ENCODE data around the gene UBR7.
A peak's percentile ranks its signal among the peaks of the same experiment; 100 is the strongest.

Gene UBR7

DNA sequence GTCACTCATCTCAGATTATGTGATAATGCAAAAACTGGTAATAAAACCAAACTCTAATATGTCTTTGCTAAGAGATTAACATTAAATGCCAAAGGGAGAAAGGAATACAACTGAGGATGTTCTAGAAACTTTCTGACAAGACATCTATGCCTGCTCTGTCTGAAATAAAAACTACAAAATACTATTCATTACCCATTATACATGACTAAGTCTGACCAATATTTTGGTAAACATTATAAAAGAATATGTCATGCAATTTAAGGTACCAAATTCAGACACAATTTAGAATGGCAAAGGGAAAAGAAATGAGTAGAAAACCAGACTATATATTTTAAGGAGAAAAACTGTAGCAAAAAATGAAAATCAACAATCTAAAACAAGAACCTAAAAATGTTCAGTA is 39.5 kb downstream of the UBR7 start:
- no peak for DNase-seq (ENCODE audit: low read depth, low spot score)

DNA sequence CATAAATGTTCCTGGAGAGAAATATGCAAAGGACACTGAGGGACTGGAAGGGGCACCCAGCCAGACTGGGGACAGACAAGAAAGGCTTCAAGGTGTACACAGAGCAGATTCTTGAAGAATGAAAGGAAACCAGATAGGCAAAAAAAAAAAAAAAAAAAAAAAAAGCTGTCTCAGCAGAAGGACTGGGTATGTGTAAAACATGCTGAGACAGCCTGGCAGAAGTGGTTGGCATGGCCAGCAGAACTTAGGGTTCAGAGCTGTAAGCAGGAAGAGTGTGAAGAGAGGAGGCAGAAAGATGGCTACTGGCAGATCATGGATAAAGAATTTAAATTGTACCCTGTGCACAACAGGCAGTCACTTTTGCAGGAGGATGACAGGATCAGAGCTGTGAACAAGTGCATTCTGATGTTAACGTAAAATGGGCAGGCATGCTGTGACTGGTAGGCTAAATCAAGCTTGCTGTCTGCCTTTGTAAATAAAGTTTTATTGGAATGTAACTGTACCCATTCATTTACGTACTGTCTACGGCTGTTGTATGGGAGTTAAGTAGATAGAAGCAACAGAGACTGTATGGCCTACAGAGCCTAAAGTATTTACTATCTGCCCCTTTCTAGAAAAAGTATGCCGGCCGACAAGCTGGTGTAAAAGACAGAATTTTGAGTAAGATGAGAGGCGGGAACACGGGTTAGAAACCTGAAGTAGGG is 42.2 kb downstream of the UBR7 start:
- DNase-seq (ENCODE audit: low read depth, low spot score) = no peak

DNA sequence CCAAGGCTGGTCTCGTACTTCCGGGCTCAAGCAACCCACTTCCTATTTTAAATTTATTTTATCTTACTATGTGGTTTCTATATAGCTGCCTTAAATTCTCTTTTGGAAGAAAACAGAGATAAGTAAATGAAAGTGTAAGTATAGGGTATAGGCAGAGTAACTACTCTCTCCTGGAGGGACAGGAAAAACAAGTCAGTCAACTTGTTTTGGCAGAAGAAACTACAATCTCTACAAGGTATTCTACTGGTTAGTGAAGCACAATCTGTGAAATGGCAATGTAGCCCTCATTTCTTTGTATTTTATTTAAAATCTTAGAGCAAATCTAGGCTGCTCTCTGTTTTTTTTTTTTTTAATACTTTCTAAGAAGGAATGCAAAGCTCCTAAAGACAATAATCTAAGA is 55.4 kb downstream of the UBR7 start:
- DNase-seq (ENCODE audit: low read depth, low spot score) = no peak

DNA sequence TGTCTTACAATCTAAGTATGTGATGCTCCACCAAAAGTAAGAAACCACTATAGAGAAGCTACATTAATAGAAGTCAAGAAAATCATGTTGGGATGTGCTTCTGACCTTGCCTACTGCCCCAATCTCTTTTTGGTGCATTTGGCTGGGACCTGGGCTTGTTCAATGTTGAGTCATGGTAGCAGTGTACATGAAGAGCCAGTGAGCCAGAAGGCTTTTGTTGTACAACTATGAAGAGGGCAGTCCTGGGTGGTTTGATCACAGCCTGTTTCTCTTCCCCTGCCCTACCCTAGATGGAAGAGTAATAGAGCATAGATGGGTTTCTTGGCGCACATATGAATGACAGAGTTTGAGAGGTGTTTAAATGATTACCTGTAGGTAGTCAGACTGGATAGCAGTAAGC is 56.4 kb downstream of the UBR7 start:
- DNase-seq (ENCODE audit: low read depth, low spot score) = peak; percentile 51

DNA sequence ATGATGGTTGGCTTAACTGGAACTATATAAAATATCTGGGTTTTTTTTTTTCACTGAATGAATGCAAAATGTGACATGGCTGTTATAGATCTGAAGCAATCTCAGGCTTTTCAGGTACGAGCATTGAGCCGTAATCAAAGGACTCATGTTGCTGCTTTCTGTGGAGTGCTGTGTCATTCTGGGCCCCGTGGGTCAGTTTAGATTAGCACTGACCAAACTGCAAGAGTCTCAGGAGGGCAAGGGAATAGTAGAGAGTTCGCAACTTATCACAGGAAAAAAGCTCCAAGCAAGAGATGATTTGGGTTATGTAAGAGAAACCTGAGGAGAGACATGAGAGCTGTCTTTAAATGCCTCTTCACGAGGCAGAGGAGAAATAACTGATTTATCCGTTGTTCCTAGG is 59.1 kb downstream of the UBR7 start:
- no peak for DNase-seq (ENCODE audit: low read depth, low spot score)

DNA sequence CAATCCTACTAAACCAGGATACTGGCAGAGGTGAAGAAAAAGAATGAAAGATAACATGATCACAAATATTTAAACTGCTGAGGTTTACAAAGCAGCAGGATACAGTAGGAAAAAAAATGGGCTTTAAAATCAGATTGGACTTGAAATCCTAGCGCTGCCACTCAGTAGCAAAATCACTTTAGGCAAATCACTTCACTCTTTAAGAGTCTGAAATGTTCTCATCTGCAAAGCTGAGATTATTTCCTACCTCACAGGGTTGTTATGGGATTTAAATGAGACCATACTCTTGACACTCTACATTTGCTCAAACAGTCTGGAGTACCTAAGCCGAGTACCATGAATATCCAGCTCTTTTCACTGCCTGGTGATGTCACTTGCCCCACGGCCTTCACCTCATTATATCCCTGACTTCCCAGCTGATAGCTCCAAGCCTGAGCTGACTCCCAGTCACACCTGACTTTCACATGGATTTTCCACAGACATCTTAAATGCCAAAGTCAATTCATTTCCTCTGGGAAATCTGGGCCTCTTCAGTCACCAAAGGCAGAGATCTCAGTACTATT is 60.2 kb downstream of the UBR7 start:
- no peak for DNase-seq (ENCODE audit: low read depth, low spot score)

DNA sequence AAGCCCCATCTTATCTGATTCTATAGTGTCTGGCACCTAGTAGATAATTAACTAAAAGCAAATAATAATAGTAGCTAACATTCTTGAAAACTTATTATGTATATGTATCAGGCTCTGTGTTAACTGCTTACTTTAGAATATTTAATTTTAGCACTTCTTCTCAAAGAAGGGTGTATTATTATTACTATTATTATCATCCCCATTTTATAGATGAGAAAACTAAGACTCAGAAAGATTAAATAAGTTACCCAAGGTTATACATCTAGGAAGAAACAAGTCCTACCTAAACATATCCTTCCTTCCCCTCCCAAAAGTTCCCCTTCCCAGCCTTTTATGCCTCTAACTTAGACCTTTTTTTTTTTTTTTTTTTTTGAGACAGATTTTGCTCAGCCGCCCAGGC is 61.4 kb downstream of the UBR7 start:
- DNase-seq (ENCODE audit: low read depth, low spot score) = no peak

DNA sequence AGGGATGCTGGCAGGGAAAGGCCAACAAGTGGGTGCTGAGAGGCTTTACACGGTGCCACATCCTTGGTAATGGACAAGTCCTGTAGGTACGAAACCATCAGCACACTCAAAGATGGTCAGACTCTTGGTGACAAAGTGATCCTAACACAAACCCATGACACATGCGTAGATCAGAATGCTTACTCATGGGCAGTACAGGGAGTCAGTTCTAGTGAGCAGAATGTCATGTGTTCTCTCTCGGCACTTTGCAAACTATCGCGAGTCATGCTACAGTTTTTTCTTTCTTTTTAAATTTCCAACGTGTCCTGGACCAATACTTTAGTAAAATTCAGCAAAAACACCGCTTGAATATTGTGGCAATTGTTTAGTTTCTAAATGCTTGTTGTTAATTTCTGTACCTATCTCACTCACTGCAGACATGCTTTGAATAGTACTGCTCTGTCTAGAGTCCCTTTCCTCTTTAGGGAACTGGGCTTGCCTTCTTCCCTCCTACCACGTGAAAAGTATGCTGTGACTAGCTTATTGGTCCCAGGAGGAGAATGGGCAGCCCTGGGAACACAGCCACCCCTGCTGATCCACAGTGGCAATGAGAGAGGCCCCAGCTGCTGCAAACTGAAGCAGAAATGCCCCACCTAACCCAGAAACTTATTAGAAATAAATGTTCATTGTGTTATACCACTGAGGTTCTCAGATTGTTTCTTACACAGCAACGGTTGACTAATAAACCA is 62.4 kb downstream of the UBR7 start:
- peak; percentile 51 for DNase-seq (ENCODE audit: low read depth, low spot score)

DNA sequence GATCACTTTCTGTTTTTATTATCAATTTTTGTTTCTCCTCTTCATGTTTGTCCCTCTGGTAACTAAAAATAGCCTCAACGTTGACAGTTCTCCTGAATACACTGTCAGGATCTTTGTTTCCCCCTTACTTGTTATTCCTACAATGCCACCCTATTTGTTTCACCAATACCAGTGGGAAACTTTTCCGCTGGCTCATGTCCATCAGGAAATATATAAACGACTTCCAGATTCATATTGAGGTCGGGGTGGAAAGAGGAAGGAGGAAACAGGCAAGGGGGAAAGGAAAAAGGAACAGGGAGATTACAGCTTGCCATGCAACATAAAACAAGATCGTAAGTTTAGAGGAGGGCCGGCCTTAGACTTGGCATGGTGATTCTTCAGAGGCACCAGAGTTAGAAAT is 64.1 kb downstream of the UBR7 start:
- DNase-seq (ENCODE audit: low read depth, low spot score) = no peak

DNA sequence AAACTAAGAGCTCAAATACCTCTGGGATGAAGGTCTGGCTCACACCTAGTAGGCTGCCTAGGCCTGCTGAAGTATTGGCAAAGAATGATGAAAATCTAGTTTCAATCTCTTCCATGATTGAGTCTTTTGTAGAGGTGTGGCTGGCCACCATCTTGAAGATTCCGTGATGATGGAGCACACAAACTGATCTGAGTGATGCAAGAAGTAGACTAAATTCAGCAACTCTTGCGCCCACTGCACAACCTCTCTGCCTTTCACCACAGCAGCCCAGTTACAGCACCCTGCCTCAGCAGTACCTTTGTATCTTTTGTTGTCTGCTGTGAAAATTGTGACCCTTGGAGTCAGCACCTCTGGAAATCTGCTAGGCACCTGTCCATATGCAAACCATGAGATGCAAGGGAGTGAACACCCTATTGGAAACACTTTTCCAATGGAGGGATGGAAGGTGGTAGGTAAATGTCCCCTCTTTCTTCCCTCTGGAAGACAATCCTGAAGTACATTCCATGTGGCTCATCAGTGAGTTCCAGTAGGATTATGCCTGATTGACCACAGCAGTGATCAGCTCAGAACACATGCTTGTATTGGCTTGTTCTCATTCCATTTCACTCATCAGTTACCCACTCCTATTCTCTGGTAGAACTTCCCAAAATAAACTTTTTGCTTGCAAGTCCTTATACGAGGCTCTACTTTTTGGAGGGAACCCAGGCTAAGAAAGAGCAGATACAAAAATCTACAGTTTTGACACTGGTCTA is 67.2 kb downstream of the UBR7 start:
- DNase-seq (ENCODE audit: low read depth, low spot score) = no peak

DNA sequence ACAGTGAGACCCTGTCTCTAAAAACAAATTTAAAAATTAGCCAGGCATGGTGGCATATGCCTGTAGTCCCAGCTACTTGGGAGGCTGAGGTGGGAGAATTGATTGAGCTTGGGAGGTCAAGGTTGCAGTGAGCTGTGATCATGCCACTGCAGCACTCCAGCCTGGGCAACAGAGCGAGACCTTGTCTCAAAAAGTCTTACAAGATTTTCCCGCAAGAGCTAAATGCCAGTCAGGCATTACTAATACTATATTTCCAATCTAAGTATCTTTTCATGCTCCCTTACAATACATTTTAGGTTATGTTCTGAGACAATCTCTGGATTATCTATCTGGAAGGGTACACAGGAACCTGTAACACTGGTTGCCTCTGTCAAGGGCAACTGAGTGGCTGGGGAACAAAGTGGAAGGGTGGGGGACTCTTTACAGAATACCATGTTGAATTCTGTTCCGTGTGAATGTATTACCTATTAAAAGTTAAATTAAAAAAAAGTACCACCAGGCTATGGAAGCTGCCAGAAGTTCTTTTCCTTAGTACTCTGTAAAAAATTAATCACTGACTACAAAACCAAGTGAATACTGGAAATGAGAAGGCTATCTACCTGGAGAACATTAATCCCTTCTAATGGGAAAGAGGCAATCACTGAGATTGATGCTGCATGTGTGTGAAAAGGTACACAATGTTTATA is 69.1 kb downstream of the UBR7 start:
- DNase-seq (ENCODE audit: low read depth, low spot score) = no peak
